GM12875 (cell line): ENCODE data around the gene CELF5.

Experiments used
- H3K4me3 ChIP-seq: one replicate; pipeline ENCODE4 v1.5.1; 2011; ENCODE audit warnings: low read depth, low read length, control low read depth
- CTCF ChIP-seq: IDR thresholded peaks from 2 replicates; pipeline ENCODE4 v1.5.1; 2011; ENCODE audit warnings: low read depth, mild to moderate bottlenecking, control low read depth, inconsistent platforms, low read length, moderate library complexity, borderline replicate concordance; ENCODE audit not compliant: insufficient read depth

CELF5 gene

GRCh38 chr19:3252650-3253049, 28.2 kb downstream of the CELF5 start:
- no peak overlapping the region for H3K4me3 ChIP-seq
- no peak for TF ChIP-seq CTCF

DNA sequence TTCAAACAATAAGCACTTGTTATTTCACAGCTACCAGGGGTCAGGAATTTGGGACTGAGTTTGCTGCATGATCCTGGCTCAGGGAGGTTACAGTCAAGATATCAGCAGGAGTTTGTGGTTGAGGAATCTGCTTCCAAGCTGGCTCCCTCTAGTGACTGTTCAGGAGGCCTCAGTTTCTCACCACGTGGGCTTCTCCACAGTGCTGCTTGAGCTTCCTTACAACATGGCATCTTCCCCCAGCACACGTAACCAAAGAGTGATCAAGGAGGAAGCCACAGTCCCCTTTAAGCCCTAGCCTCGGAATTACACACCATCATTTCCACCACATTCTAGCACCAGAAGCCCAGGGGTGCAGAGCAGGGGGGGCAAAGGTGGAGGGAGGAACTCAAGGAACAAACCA, 28.8 kb downstream of the CELF5 start:
- H3K4me3 ChIP-seq, result no peak overlapping the region
- TF ChIP-seq CTCF, result no peak

- no peak overlapping the region for H3K4me3 ChIP-seq
Observed at GRCh38 chr19:3254520-3254919, 30.1 kb downstream of the CELF5 start.

GRCh38 chr19:3257071-3257470, 32.6 kb downstream of the CELF5 start:
- H3K4me3 ChIP-seq, result no peak overlapping the region
- no peak for TF ChIP-seq CTCF

More at GRCh38 chr19:3254520-3254919, 30.1 kb downstream of the CELF5 start:
- TF ChIP-seq CTCF, result no peak

GRCh38 chr19:3262362-3262761, 37.9 kb downstream of the CELF5 start:
- H3K4me3 ChIP-seq, result no peak overlapping the region
- no peak for TF ChIP-seq CTCF

GRCh38 chr19:3263866-3264265, 39.4 kb downstream of the CELF5 start:
- no peak for TF ChIP-seq CTCF
- H3K4me3 ChIP-seq, result no peak overlapping the region

DNA sequence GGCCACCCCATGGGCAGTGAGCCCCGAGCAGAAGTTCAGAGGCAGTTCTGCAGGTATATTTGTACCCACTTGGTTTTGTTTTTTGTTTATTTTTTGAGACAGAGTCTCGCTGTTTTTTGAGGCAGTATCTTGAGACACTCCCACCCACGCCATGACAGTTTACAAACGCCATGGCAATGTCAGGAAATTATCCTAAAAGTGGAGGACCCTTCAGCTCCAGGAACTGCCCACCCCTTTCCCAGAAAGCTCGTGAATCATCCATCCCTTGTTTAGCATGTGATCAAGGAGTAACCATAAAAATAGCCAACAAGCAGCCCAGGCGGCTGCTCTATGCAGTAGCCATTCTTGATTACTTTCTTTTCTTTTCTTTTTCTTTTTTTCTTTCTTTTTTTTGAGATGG, 41.0 kb downstream of the CELF5 start:
- TF ChIP-seq CTCF, result no peak
- H3K4me3 ChIP-seq, result no peak overlapping the region
